NCI-H2227 treated with DMSO at 0.1 percent for 48 hours (cell line): ENCODE measurements around the gene MEX3B.

Experiments used
- DNase-seq: peaks from one replicate; lab custom pipeline; 2025; lab: John Stamatoyannopoulos, UW

The MEX3B gene

DNA sequence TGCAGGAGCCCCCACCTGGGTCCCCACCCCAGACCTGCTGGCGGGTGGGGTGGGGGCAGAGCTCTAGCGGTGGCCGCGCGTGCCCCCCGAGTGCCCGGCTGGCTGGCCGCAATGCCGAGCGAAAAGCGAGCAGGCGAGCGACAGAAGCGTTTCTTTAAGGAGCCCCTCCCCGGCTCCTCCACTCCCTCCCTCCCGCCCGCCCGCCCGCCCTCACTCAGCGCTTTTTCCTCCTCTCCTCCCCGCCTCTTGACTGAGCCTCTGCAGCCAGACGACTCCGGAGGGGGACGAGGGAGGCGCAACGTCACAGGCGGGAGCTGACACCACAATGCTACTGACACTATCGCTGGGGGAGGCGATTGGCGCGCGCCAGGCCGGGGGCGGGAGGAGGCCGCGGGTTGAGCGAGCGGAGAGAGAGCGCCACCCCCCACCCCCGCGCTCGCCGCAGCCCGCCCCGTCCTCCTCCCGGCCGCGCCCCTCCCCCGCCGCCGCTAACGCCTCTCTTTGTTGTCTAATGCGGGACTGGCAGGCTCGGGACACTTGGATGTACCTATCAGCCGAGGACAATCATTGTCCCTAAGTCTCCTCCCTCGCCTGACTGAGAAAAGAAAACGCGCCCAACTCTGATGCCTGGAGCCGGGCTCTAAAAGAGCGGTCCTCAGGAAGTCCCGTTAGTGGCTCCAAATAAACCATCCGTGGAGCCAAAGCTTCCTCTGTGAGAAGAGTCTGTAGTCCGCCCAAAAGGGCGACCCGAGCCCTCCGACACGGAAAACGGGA lies at the start of gene MEX3B:
TSS of gene MEX3B (minus strand) at position 127 of the 774 bp plus-strand sequence. CDS start 313 bp downstream, outside the sequence.
- DNase-seq, result peak; percentile 94

DNA sequence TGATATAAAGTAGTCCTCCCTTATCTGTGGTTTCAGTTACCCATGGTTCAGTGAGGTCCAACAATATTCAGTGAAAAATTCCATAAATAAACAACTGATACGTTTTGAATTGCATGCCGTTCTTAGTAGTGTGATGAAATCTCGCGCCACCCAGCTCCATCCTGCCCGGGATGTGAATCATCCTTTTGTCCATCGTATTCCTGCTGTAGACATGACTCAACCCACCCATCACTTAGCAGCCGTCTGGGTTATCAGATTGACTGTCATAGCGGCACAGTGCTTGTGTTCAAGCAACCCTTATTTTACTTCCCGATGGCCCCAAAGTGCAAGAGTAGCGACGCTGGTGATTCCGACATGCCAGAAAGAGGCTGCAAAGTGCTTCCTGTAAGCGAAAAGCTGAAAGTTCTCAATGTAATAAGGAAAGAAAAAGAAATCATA lies 48.0 kb upstream of the MEX3B start:
- no peak for DNase-seq

DNA sequence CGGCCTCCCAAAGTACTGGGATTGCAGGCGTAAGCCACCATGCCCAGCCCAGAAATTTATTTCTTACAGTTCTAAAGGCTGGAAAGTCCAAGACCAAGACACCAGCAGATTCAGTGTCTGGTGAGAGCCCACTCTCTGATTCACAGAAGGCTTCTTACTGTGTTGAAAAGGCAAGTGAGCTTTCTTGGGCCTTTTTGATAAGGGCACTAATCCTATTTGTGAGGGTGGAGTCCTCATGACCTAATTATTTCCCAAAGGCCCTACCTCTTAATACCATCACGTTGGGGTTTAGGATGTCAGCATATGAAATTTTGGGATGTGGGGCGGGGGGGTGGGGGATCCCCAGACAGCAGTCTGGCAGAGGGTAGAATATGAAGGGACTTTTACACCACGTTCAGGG lies 47.5 kb upstream of the MEX3B start:
- no peak for DNase-seq

DNA sequence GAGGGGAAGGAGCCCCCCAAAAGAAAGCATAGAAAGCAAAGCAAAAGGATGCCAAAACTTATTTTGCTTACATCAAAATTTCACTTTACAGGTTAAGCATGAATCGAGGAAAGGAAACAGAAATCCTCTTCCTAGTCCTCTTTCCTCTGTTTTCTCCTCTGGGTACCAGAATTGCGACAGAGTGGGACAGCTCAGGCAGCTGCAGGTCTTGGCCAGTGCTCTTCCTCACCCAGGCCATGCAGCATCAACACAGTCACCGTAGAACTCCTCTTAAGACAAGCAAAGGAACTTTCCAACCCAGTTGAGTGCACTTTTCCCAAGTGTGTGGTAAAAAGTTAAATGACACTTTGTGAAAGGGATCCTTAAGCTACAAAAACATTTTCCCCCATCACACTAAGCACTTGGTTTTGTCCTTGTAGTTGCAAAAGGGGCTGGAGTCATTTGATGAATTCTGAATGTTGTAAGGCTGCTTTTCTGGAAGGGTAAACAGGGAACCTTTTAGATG lies 45.9 kb upstream of the MEX3B start:
- DNase-seq, result no peak

DNA sequence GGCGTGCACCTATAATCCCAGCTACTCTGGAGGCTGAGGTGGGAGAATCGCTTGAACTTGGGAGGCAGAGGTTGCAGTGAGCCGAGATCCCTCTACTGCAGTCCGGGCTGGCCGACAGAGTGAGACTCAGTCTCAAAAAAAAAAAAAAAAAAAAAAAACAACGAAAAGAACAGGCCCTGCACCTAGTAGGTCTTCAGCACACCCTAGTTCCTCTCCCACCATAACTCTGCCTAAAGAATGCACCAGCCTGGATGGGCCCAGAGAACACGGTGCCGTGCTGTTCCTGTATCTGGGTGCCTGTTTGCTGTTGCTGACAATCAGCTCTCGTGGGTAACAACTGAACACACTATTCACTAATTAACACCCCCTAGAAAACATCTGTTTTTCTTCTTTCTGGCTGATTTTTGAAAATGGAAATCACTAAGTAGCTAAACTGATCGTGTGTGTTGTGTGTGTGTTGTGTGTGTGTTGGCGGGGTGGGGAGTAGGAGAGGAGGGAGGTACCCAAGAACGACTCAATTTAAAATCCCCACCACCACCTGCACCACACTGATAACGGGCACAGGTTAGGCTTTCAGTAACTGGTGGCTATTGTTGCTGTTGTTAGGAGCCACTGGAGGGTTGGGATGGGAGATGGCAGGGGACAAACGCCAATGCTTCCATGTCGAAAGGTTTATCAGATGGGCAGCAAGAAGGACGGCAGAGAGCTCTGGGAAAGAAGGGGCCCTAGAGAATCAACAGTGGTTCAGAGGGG lies 40.6 kb upstream of the MEX3B start:
- DNase-seq, result no peak

DNA sequence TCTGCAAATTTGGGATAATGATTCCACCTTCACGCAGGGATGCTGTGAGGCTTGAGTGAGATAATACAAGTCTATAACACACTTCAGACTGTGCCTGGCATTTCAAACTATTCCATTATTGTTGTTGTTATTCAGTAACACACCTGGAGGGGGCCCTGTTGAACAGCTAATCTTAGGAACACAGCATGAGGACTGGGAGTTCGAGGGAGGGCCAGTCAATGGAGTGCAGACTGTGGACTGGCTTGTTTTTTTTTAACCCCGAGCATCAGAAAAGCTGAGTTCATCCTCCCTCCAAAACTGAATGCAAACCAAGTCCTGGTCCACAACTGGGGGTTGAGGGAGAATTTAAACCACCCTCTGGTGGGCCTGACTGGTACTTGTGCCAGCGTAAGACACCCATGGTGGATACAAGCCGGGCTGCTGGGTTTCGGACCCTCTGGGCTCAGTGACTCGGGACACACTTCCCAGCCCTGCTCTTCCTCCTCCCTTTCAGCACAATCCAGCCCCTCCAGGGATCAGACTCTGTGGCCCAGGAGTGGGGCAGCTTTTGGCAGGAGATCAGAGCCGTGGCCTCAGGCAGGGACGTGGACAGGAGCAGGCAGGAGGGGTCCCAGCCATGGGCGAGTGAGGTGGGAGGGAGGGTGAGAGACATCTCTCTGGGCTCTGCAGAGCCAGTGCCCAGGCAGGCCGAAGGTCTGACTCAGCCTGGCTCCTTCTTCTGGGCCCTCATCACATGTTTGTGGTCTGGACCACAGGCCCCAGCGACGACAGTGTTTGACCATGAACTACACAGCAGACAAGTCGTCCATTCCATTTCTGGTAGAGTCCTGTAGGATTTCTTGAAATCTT lies 36.3 kb upstream of the MEX3B start:
- no peak for DNase-seq

DNA sequence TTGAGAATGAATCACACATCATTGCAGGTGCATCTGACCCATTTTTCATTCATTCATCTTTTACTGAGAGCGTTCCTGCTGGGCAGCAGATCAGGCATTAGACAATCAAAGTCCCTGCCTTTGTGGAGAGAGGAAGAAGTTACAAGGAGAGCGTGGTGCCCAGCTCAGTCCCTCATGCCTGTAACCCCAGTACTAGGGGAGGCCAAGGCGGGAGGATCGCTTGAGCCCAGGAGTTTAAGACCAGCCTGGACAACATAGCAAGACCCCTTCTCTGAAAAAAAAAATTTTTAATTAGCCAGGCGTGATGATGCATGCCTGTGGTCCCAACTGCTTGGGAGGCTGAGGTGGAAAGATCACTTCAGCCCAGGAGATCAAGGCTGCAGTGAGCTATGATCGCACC lies 35.0 kb upstream of the MEX3B start:
- no peak for DNase-seq

DNA sequence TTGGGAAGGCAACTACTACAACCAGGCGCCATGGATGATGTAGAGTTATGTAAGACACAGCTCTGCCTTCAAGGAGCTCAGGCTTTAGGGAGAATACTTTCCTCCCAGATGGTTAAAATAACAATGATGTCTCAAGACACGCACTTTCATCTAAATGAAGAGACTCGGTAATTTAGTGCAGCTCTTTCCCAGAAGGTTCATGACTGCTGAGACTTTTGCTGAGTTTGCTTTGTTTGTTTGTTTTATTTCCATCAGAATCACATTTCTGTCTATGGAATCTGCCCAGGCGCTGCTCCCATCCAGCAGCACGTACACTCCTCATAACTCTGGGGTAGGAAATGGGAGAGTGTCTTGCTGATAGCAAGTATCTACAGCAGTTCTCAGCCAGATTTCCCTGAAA lies 33.9 kb upstream of the MEX3B start:
- no peak for DNase-seq

DNA sequence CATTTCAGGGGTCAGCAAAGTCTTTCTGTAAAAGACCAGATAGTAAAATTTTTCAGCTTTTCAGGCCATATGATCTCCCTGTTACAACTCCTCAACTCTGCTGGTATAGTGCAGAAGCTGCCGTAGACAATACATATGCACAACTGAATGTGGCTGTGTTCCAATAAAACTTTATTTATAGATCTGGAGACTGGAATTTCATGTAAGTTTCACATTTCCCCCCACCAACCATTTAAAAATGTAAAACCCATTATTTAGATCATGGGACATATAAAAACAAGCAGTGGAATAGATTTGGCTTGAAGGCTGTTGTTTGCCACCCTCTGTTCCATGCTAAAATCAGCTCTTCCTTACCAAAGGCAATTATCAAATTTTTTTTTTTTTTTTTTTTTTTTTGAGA lies 28.8 kb upstream of the MEX3B start:
- no peak for DNase-seq

DNA sequence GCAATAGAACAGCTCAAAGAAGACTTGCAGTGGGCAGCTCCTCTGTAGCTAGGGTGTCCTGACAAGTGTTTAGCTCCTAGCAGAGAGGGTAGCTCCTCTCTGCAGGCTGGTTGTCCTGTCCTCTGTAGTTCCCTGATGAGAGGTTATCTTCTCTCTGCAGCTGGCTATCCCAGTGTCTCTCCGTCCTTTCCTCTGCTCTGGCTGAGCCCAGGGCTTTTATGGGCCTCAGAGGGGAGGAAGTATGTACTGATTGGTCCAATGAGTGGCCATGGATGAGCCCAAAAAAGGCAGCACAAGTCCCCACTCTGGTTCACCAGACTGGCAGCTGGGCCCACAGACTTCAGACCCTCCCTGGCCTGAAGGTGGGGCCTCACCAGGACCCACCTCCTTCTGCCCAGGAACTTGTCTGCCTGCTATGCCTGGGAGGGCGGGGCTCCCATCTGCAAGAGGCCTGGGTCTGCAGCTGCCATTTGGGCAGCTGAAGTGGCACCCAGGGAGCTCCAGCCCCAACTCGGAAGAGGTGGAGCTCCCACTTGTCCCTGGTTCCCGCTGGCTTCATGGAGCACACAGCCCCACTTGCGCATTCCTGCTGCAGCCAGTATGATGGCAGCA lies 27.2 kb upstream of the MEX3B start:
- DNase-seq, result no peak

DNA sequence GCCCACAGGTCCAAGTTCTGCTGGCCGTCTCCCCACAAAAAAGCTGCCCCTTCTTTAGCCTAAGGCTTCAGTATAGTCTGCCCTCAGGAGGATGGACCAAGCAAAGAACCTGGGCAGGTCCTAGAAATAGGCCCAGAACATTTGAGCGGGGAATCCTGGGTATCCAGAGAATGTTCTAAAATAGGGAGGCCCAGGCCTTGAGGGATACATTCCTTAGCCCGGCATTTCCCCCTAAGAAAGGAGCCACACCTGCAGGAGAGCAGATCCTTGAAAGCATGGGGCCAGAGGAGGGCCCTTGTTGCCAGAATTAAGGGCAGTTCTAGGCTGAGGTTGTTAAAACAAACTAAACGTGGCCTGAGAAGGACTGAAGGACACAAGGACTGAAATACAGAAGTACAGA lies 20.6 kb upstream of the MEX3B start:
- DNase-seq, result no peak

DNA sequence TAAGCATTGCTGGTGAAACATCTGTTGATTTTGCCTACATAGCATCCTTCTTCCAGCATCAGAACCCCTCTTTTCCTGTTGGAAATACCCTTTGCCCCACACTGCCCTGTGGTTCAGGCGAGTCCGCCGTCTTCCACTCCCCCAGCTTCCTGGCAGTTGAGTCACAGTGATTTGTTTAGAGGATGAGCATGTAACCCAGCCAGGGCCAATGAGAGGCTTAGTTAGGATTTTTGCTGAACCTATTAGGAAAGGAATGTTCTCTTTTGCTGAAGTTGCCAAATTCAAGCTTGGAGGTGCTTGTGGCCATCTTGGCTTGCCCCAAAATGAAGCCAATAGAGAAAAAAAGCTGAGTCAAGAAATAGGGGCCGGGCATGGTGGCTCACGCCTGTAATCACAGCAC lies 19.0 kb upstream of the MEX3B start:
- DNase-seq, result no peak

DNA sequence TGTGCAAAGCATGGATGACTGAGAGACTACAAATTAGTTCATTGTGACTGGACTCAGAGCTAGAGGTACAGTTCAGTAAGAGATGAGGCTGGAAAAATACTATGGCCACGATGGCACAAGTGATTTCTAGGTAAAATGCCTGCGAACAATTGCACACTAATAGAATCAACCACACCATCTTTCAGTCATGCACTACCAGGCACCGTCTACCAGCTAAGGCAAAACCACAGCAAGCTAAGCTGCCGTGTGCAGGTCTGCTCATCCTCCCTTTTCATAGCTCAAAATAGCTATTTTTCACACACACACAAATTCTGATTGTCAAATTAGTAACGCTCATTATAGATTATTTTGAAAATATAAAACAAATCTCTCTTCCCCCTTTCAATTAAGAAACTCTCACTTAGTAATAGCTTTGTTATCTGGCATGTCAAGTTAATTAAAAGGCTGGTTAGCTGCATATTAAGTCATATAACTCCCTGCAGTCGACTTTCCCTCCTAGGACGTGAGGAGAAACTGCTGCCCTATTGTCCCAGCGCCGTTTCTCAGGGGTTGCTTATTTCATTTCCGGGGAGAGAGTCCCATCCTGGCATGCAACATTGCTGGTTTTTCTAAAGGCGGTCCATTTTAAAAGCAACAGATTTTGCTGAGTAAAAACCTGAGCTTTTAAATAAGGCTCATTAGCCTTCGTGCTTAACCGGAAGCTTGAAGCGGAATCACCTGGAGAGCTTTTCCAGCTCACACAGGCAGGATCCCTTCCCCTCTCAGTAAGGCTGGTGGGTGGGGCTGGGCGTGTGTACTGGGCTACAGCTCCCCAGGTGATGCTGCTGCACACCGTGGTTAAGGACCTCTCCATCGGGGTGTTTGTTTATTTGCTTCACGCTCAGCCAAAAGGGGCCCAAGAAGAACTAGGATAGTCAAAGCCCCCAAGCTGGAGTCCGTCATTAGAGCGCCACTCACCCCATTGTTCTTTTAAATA lies 16.9 kb upstream of the MEX3B start:
- DNase-seq, result no peak

DNA sequence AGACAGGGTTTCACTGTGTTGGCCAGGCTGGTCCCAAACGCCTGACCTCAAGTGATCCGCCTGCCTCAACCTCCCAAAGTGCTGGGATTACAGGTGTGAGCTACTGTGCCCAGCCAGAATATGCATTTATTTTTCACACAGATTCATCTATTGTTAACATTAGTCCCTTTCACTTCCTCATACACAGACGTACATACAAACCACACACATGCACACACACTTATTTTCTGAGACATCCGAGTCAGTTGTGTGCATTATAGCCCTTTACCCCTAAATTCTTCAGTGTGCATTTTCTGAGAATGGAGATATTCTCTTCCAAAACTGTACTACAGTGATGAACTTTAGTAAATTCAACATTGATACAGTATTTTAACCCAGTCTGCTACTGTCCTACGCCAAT lies 15.0 kb upstream of the MEX3B start:
- DNase-seq, result no peak

DNA sequence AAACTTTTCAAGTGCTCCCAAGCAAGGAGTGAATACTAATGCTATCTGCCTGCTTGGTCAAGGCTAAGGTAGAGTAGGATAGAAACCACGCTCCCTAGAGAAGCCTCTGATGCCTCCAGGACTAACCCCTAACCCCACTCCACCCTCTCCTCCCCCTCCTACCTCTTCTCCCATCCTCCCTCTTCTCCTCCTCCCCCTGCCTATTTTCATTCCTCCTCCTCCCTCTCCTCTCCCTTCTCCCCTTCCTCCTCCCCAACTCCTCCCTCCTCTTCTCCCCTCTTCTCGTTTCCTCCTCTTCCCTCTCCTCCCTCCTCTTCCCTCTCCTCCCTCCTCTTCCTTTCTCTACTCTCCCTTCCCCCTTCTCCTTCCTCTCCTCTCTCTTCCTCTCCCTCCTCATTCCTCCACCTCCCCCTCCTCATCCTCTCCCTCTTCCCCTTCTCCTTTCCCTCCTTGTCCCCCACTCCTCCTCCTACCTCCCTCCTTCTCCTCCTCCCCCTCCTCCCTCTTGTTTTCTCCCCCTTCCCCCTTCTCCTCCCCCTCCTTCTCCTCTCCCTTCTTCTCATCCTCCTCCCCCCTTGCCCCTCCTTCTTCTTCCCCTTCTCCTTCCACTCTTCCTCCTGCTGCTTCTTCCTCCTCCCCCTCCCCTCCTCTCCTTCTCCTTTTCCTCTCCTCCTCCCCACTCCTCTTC lies 12.8 kb upstream of the MEX3B start:
- no peak for DNase-seq

DNA sequence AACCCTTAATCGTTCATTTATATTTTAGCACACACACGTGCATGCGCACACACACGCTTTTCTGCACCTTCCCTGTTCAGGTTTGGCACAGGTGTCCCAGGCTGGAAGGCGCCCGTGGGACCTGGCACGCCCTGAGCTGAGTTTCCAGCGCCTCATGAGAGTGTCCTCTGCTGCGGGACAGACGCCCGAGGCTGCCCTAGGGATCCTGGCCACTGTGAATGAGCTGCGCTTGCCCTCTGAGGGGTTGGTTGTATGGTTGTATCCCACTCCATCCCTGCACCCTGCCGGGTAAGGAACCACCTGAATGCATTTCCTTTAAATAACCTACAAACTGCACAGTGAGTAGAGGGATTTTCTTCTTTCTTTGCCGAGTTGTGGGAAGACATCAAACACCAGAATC lies 12.2 kb upstream of the MEX3B start:
- DNase-seq, result no peak

DNA sequence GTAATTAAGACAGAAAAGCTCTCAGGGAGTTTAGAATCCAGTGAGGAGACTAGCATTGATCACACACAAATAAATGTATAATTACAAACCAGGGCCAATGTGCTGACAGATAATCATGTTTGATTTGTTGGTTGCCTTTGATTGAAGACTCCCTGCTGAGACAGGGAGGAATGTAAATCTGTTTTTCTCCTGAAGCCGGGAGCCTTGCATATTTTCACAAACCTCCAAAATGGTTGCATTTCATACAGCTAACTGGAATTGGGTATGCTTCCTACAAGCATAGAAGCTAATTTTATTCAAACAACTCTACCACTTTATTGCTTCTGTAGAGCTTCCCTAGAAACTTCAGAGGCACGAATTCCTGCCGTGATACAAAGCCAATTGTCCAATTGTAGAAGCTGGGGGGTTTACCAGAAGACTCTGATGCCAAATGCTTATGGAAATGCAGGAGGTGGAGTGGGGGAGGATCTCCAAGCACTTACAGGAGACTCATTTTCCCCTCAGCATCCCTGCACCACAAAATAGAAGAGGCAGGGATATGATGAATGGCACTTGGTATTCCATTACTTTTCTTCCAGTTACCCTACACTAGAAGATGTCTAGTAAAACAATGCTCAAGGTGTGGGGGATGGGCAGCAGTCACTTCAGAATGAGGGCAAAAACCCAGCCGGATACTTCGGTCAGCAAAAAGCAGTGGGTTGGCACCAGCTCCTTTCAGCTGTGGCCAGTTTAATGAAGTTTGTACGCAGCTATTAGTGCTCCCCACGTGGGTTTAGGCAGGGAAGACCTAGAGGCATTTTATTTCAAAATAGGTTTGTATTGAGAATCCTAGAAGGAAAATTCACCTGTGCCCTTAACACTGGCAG lies 11.4 kb upstream of the MEX3B start:
- DNase-seq, result peak; percentile 25

DNA sequence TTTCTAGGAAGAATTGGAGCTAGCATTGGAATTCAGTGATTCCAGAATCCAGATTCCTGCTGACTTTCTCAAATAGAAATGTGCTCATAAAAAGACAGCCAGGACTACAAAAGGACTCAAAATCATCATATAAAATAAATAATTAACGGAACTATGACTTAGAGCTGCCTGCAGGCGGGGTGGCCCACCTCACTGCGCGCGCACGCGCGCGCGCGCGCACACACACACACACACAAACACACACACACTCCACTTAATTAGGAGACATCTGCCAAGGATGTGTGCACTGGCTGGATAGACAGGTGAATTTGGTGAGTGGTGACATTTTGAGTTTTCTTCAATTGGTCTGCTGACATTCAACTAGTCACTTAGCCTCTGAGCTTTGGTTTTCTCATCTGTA lies 6.9 kb upstream of the MEX3B start:
- DNase-seq, result no peak

DNA sequence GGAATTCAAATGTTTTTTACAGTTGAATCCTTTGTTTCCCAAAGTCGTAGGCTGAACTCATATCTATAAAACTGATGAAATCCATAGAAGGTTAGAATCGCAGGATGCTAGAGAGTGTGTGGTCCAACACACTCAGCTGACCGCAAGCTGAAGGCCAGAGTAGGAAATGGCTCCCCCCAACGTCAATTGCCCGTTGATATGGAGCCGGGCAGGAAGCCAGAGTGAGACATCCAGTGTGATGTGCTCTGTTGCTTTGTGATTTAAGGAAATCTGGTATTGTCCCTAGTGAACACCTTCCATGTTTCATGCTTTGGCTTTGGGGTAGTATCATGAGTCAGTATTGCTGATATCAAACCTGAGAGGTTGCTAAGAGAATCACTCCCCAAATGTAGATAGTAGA lies 5.8 kb upstream of the MEX3B start:
- no peak for DNase-seq
